Erythroblast (primary cell): ENCODE measurements around the gene FSTL4.

Experiments used
- GATA1 ChIP-seq: IDR thresholded peaks from 2 replicates; pipeline ENCODE4 v1.6.1; 2011; ENCODE audit warnings: low read depth, mild to moderate bottlenecking, control low read depth, low read length, moderate library complexity
- POLR2A ChIP-seq: IDR thresholded peaks from 2 replicates; pipeline ENCODE4 v1.6.1; 2011; ENCODE audit warnings: mild to moderate bottlenecking, low read length

DNA sequence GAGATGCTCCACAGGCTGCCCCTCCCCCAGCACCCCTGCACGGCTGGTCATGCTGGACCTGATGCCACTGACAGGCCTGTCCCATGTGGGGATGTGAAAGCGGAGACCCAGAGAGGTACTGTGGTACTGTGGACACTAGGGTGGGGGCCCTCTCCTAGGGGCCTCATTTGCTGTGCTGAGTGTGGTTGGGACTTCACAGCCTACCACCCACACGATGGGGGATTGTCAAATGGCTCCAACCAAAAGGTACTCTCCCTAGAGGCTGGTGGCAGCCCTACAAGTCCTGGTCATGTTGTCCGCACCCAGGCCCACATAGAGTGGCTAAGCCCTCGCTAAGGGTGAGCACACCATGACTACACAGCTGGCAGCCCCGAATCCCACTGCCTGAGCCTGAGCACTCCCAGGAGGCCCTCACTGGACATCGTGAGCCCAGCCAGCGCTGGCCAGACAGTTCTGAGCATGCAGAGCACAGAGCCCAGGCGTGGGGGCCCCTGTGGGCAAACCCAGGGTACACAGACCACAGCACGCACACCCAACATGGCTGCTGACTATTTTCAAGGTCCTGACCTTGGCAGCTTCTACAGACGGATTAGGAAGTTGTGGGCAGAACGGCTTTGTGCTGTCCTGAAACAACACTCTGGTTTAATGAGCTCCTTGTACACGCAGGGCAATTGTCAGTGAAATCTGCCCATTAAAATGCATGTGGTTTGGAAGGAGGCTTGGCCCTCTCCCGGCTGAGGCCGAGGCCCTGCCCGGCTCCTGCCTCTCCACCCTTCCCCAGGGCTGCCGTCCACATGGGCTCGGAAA is 346.4 kb downstream of the FSTL4 start:
- TF ChIP-seq POLR2A (no peak), GATA1 (no peak)
